Umbilical cord (tissue), 2 donors: Measurements from ENCODE around the gene F10. TPM values are rescaled to one million over a fixed set of nuclear protein-coding genes. Genes with fewer than 3 reads are reported as not detected.

ENCODE experiments used
- DNase-seq: peaks from one replicate; pipeline ENCODE4 v3.0.0-alpha.2; 2015; ENCODE audit warnings: low spot score
- total RNA-seq: library from RNA; depleted of rRNA; stranded (reverse); fragments of >200 nt; gene quantifications from one replicate; pipeline ENCODE4 v1.2.3, GENCODE V29; 2014; ENCODE audit warnings: low replicate concordance; ENCODE audit not compliant: insufficient read depth

F10 gene
- total RNA-seq, 1 donor from 2014 or later, result 31.3 TPM

DNA sequence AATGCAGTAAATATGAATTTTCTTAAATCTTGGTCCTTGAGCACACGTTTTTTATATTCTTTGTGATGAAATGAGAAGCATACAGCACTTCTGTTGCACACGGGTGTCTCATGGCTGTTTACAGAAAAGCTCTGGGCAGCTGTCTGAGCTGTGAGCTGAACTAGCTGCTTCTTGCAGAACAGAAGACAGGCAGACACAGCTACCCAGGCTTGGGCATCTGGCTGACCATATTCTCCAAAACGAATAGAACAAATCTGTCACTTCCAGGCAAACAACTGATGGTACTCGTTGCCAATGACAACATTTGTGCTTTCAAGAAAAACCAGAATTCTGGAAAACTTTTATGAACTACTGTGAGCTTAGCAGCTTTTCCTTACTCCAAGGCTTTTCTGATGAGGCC, 69.7 kb downstream of the F10 start:
- no peak for DNase-seq

DNA sequence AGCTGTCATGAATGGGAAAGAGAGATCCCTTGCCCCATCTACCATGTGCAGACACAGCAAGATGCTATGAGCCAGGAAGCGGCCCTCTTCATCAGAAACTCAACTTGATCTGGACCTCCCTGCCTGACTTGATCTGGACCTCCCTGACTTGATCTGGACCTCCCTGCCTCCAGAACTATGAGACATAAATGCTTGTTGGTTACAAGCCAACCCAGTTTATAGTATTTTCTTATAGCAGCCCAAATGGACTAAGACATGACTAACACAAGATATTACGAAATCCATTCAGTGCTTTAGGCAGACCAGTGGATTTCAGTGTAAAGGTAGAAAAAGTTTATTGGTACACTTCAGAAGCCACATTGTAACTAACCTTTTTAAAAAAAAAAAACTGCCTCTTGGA, 70.3 kb downstream of the F10 start:
- DNase-seq, result no peak

DNA sequence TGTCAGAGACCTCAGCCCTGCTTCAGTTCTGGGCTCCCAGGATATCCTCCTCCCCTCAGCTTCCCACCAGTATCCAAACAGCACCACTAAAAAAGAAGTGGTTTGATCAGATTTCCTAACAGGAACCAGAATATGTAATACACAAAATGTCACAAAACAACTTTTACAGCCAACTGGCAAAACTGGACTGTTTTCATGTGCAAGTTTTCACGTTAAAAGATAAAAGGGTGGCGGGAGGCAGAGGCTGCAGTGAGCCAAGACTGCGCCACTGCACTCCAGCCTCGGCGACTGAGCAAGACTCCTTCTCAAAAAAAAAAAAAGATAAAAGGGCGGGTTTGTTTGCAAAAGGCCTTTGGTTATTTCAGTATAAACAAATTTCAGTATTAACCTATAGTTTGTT, 72.8 kb downstream of the F10 start:
- no peak for DNase-seq

DNA sequence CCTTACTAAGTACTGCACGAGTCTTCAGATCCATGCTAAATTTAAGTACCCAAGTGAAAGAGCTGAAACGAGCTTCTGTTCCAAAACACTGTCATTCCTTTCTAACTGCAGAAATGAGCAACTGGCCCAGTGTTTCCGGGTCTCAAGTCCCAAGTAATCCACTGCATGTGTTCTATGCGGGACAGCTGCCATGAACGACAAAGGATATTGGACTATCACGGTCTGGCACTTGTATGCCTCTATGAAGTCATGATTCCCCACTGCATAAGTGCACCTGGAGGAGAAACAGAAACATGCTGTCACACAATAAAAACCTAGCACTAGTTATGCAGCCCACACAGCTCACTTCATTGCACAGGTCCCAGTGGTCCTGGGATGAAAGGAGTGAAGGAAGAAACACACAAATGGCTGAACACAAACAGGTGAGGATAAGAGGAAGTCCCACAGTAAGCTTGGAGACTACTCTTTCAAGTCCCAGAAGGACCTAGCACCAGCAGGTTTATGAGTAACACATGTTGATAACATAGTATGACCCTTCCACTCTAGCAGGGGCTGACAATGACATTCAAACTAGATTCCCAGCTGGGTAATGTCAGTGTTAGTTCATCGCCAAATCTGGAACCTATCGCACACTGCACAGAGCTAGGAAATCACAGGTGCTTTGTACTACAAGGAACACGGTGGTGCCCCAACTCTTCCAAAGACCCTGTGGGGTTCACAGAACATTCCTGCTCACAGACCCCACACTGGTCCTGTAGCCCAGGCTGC, 74.6 kb downstream of the F10 start:
- no peak for DNase-seq

Other genes starting within 250 kb of the F10 start
- 9.4 TPM for gene MCF2L, start 153.6 kb upstream of the F10 start, total RNA-seq
- gene F7, start 17.0 kb upstream of the F10 start, total RNA-seq, result 3.6 TPM
- 3.1 TPM for gene PROZ, start 35.8 kb downstream of the F10 start, total RNA-seq
- 79.9 TPM for gene PCID2, start 85.9 kb downstream of the F10 start, total RNA-seq
- gene CUL4A, start 86.8 kb downstream of the F10 start, total RNA-seq, result 237 TPM
- gene LAMP1, start 174.4 kb downstream of the F10 start, total RNA-seq, result 101 TPM
- not detected for gene GRTP1, start 241.3 kb downstream of the F10 start, total RNA-seq